Esophagus muscularis mucosa (tissue), 4 donors: ENCODE results near the gene VIM. TPM values are rescaled to one million over a fixed set of nuclear protein-coding genes. Genes with fewer than 3 reads are reported as not detected.

Experiments
- DNase-seq: peaks from one replicate; pipeline ENCODE4 v3.0.0-alpha.2; 2017; ENCODE audit errors: extremely low spot score
- H3K27ac ChIP-seq, 4 donors: fragments of 200-600 bp; sonication (generic); replicated peaks in 1 of 4; 1 replicate in 3 of 4; 2 replicates in 1 of 4; pipeline ENCODE4 v1.5.1; 2016 to 2019; ENCODE audit warnings: mild to moderate bottlenecking in 1 of 4
- H3K27me3 ChIP-seq, 4 donors: fragments of 200-600 bp; sonication (generic); one replicate each; pipeline versions ENCODE4 v1.5.1 to v1.6.0; 2016 to 2019
- H3K36me3 ChIP-seq, 4 donors: fragments of 200-600 bp; sonication (generic); one replicate each; pipeline ENCODE4 v1.5.1; 2016 to 2019
- H3K4me1 ChIP-seq, 4 donors: fragments of 200-600 bp; sonication (generic); one replicate each; pipeline ENCODE4 v1.5.1; 2016 to 2019
- H3K4me3 ChIP-seq, 4 donors: fragments of 200-600 bp; sonication (generic); 1 replicate in 2 of 4; 2 replicates in 2 of 4; pipeline ENCODE4 v1.5.1; 2016 to 2019; ENCODE audit warnings: mild to moderate bottlenecking in 4 of 4, moderate library complexity in 1 of 4
- H3K9me3 ChIP-seq, 4 donors: fragments of 200-600 bp; sonication (generic); 1 replicate in 3 of 4; 2 replicates in 1 of 4; pipeline ENCODE4 v1.5.1; 2016 to 2019
- CTCF ChIP-seq, 3 experiments: fragments of 200-600 bp in 2 of 3; fragments of 450-650 bp in 1 of 3; sonication (generic) in 2 of 3; IDR thresholded peaks; one replicate each; pipeline ENCODE4 v1.5.1; 2017 to 2019; ENCODE audit warnings: antibody characterized with exemption in 3 of 3, mild to moderate bottlenecking in 2 of 3, moderate library complexity in 1 of 3
- EP300 ChIP-seq: sonication (generic); formaldehyde crosslinking; IDR thresholded peaks from one replicate; pipeline ENCODE4 v1.6.1; 2017; ENCODE audit warnings: antibody characterized with exemption
- POLR2A ChIP-seq: fragments of 450-650 bp; IDR thresholded peaks from one replicate; pipeline ENCODE4 v1.6.1; 2017; ENCODE audit warnings: antibody characterized with exemption, moderate library complexity, mild to moderate bottlenecking, low read depth
- POLR2AphosphoS5 ChIP-seq, 2 donors: sonication (generic); formaldehyde crosslinking; IDR thresholded peaks; one replicate each; pipeline ENCODE4 v1.6.1; 2017; ENCODE audit warnings: antibody characterized with exemption in 2 of 2
- WGBS: methylation state at CpG from one replicate; pipeline ENCODE4 v1.1.5; 2018; 5-methylcytosine and 5-hydroxymethylcytosine counted together
- intact Hi-C: fragments of 100-400 bp; cut with DNase I; formaldehyde crosslinking; loops from one replicate; pipeline ENCODE4 v1.15.1; 2023
- total RNA-seq, 4 donors: library from RNA; depleted of rRNA; stranded (reverse); fragments of >200 nt; gene quantifications; one replicate each; pipeline versions ENCODE4 v1.1.0 to v1.2.1, GENCODE V29; 2016

VIM gene
- total RNA-seq, 4 donors from 2014 or later, result 1,242 to 2,218 (median 1,951) TPM

GRCh38 chr10:17278607-17279240 lies 50.7 kb downstream of the VIM start:
- DNase-seq, result no peak
- Histone ChIP-seq H3K9me3 (peaks cover 0 to 17% (median 11%) of the 10 kb centered on the region in 4 donors), H3K27me3 (no peaks in the 10 kb centered on the region), H3K27ac (no peak overlapping the region), H3K4me1 (no peaks in the 10 kb centered on the region), H3K36me3 (no peaks in the 10 kb centered on the region), H3K4me3 (no peak overlapping the region)
- 69% methylated on average over 4 of the region's 4 CpGs for WGBS
- TF ChIP-seq POLR2AphosphoS5 (IDR thresholded peaks at IDR 0.05) (no peak), POLR2A (no peak), EP300 (no peak)
- intact Hi-C loops, result no loop called here

- Histone ChIP-seq H3K27me3 (no peaks in the 10 kb centered on the region), H3K36me3 (no peaks in the 10 kb centered on the region), H3K4me1 (no peaks in the 10 kb centered on the region), H3K27ac (no peak overlapping the region), H3K9me3 (peaks cover 0 to 10% (median 4%) of the 10 kb centered on the region in 4 donors), H3K4me3 (no peak overlapping the region)
- TF ChIP-seq CTCF (IDR thresholded peaks at IDR 0.05), result no peak
- no peak for TF ChIP-seq POLR2A
- no peak for TF ChIP-seq POLR2AphosphoS5 (IDR thresholded peaks at IDR 0.05)
- TF ChIP-seq EP300, result no peak
- intact Hi-C loops, result no loop called here
- WGBS, result 94% methylated on average over 3 of the region's 3 CpGs
- DNase-seq, result no peak
These were observed 54.3 kb downstream of the VIM start for GRCh38 chr10:17282311-17282710.

DNA sequence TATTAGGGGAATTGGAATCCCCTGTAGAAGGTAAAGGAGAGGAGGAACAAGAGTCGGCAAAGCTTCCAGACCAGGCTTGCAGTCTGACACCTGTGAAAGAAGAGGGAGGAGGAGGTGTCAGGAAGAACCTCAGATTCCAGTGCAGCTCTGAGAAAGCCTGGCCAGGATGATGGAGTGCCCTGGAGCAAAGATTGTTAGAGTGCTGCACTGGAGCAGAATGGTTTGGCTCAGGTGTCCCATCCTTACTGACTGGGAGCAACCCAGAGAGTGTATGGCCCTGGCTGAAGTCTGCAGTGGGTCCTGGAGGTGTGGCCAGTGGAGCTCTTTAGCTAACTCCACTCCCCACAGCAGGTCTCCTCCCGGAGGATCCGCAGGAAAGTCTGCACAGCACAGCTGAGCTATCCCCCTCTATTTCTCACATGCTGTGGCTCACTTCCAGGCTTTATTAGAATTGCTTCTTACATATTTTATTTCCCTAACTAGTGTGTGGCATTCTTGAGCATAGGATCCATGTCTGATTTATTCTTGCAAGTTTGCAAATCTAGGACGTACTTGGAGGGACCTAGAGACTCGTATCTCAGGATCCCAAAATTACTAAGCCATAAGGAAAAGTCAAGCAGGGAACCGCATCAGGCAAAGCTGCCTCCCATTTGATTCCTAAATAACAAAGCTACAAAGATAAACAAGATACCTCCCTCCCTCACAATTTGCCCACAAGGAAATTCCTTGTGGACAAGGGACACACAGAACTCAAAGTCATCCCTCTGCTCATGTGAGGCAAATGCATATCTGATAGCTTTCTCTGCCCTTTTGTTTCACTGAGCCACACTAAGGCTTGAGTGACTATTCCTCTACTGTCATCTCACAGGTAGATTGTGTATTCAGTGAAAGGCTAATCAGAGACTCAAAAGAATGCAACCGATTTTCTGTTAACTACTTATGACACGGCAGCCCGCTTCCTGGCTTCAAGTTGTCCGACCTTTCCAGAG lies 58.8 kb downstream of the VIM start:
- no peak for DNase-seq
- intact Hi-C loops, result no loop called here
- Histone ChIP-seq H3K27ac (no peak overlapping the region), H3K36me3 (no peaks in the 10 kb centered on the region), H3K4me1 (no peaks in the 10 kb centered on the region), H3K4me3 (no peak overlapping the region), H3K9me3 (peaks cover 0 to 10% (median 3%) of the 10 kb centered on the region in 4 donors), H3K27me3 (peaks cover 0 to 7% (median 0%) of the 10 kb centered on the region in 4 donors)
- 65% methylated on average over 10 of the region's 10 CpGs for WGBS
- TF ChIP-seq POLR2AphosphoS5 (IDR thresholded peaks at IDR 0.05) (no peak), CTCF (IDR thresholded peaks at IDR 0.05) (no peak), EP300 (no peak), POLR2A (no peak)

Other genes starting within 250 kb of the VIM start
- gene CUBN, start 98.4 kb upstream of the VIM start, total RNA-seq, result 1 to 10 TPM; 1.3 to 4.6 (median 2.3) TPM
- 1 to 10 TPM; 4.8 to 5.8 (median 5.5) TPM for gene TRDMT1, start 26.6 kb upstream of the VIM start, total RNA-seq
- gene ST8SIA6, start 226.4 kb downstream of the VIM start, total RNA-seq, result 1 to 10 TPM; 1.2 to 1.8 (median 1.3) TPM